GM18499 (cell line): ENCODE data around the gene PCED1B.

Experiments
- ATAC-seq: cut with Tn5 transposase; IDR thresholded peaks from one replicate; pipeline ENCODE4 v1.9.1; 2021; ENCODE audit warnings: moderate number of reproducible peaks; ENCODE audit not compliant: insufficient read depth, unreplicated experiment

Gene PCED1B

GRCh38 chr12:47085815-47086252, 6.4 kb downstream of the PCED1B start:
- ATAC-seq: no peak

DNA sequence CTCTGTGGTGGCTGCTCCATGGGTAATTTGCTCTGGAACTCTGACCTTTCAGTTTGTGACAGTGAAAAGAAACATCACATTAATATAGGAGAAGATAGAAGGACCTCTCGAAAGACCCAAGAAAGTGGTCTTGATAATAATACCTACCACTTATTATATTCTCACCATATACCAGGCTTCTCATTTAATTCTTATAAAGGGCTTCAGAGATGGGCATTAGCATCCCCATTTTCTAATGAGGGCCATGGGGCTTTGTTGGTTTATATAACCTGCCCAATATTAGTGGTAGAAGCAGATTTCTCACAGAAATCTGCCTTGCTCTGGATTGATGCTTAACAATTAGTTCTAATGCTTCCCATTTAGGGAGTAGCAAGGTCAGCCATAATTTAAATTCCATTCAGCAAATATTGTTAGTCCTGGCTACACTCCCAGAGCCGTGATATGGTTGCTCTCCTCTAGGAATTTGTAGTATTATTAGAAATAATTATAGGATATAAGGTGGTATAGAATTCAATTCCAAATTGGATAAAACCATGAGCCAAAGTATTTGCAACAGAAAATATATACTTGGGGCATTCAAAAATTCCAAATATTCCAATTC, 7.8 kb downstream of the PCED1B start:
- no peak for ATAC-seq

- no peak for ATAC-seq
These were observed 8.9 kb downstream of the PCED1B start for GRCh38 chr12:47088021-47088944.

DNA sequence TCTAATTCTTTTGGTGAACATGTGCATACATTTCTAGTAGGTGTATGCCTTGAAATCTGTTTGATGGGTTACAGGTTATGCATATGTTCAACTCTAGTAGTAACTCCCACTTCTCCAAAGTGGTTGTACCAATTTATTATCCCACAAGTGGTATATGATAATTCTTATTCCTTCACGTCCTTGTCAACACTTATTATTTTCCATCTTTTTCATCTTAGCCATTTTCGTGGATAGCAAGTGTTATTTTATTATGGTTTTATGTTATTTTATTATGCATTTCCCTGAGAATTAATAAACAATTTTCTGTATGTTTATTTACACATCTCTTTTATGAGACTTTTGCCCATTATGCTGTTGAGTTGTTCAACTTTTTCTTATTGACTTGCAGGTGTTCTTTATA, 11.6 kb downstream of the PCED1B start:
- no peak for ATAC-seq

GRCh38 chr12:47094804-47095203, 15.4 kb downstream of the PCED1B start:
- no peak for ATAC-seq

GRCh38 chr12:47095446-47096236, 16.2 kb downstream of the PCED1B start:
- ATAC-seq: no peak

DNA sequence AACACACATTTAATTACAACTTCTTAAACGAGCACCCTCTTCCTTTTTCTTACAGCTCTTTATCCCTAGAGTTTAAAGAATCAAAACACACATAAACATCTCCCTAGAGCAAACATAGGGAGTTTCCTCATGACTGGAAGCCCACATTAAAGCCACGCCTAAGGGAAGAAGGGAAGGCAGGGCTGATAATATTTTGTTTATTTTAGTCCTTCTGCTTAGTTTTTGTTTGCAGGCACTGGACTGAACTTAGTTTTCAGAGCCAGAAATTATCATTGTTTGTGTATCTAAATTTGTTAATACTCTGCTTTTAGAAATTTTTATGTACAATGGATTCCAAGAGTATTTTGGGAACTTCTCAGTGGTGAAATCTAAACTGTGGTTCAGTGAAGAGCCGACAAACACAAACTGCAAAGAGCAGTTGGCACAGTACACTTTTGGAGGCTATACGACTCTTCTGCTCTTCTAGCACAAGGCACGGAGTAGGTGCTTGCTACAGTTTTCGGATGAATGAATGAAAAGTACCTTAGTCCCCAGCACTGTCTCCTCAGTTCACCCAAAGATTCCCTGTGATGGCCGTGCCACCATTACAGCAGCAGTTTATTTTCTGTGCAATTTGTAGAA, 18.0 kb downstream of the PCED1B start:
- ATAC-seq: no peak

DNA sequence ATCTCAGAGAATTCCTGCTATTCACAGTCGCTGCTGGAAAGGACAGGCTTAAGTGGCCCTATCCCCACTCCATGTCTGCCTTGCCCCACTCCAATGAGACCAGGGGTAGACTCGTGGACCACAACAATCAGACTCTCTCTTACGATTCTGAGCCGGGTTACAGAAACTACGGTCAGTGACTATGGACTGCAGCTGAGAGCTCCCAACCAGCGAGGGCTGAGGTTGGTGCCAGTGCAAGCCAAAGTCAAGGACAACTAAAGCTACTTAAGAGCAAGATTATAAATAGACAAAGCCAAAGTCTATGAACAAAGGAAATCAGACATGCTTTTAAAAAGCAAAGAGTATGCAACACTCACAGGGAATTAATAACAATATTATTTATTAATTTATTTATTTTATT, 18.7 kb downstream of the PCED1B start:
- no peak for ATAC-seq

GRCh38 chr12:47099610-47100009, 20.2 kb downstream of the PCED1B start:
- no peak for ATAC-seq

GRCh38 chr12:47100160-47100559, 20.7 kb downstream of the PCED1B start:
- no peak for ATAC-seq

- ATAC-seq: no peak
These were observed 23.0 kb downstream of the PCED1B start for GRCh38 chr12:47102406-47102805.

DNA sequence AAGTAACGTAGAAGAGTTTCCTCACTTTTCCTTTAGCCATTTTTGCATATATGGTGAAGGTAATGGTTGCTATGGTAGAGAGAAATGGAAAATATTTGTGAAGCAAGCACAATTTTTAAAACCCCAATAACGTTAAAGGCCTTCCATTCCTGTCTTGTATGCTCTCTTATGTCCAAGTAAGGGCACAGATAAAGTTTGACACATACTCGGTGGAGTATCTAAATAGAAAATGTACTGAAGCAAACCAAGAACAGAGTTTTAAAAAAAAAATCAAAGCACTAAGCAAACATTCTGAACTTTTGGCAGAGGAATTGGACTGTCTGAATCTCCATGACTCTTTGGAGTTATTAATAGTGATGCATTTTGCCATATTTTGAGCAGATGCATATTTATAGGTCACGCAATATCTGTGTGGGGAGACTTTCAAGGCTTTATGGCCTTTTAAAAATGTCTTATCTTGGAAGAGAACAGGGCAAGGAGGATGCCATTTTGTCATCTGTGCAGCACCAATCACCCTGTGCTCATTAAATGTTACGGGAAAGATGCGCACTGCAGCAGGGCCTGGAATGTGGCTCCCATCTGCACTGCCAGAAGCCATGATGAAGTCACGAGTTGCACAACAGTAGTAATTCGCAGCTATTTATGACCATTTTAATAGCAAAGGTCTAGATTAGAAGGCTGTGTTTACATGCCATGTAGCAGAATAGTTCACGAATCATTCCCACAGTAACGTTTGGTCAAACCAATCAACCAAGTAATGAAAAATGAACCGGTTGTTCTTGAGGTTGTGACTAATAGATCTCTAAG, 23.6 kb downstream of the PCED1B start:
- no peak for ATAC-seq

DNA sequence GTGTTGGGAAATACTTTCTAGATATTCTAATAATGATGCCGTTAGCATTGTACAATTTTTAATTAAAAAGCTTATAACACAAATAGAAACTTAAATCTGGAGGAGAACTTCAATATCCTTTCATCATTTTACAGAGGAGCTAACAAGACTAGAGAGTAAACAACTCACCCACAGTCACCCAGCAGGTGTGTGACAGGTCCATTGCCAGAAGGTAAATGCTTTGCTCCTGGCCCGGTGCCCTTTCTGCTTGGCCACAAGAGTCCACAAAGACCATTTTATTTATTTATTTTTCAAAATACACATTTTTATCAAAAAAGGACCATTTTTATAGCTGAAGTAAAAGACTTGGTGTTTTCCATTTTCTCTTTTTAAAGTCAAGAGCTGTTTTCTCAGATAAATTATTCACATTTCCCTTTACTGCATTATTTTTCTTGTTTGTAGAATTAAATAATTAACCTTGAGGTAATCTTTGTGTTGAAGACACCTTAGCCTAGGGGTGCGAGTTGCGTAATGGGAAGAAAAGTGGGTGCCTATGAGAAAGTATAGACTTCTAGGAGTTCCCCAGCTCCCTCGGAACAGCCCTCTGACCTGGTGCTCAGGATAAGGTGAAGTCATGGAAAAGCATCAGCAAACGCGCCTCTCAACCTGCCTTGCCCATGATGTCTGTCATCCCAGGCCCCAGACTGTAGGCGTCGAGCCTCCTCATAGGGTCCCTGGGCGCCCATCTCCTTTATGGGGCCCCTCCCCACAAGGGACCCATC, 26.7 kb downstream of the PCED1B start:
- no peak for ATAC-seq

DNA sequence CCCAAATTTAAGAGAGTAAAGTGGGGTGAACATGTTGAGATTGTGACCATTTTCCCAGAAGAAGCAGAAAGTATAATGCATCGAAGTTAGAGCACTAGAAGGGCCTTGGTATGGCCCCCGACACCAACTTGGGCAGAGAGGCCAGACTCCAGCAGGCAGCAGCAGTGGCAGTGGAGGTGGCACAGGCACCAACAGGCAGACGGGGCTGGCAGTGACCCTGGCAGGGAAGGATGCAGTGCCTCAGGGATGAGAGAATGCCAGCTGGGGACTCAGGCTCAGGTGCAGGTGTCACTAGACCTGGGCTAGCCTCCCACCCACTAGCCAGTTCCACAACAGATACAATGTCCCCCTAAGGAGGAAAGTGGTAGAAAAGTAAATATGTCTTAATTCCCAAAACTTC, 28.0 kb downstream of the PCED1B start:
- no peak for ATAC-seq

DNA sequence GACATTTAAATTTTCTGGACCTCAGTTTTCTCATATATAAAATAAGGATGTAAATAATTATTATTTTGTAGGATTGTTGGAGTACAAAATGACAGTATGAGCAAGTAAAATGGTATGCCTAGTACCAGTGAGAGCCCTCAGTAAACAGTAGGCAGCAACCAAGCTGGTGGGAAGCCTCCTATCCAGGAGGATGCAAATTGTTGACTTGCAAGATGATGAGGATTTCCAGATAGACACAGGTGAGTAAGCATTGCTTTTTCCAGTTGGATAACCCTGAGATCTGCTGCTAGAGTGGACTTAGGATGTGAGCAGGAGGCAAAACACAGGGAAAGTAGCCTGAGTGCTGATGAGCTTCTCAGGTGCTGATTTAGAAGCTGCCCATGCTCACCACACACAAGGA, 28.5 kb downstream of the PCED1B start:
- ATAC-seq: no peak

- ATAC-seq: no peak
These were observed 30.7 kb downstream of the PCED1B start for GRCh38 chr12:47110011-47110541.

DNA sequence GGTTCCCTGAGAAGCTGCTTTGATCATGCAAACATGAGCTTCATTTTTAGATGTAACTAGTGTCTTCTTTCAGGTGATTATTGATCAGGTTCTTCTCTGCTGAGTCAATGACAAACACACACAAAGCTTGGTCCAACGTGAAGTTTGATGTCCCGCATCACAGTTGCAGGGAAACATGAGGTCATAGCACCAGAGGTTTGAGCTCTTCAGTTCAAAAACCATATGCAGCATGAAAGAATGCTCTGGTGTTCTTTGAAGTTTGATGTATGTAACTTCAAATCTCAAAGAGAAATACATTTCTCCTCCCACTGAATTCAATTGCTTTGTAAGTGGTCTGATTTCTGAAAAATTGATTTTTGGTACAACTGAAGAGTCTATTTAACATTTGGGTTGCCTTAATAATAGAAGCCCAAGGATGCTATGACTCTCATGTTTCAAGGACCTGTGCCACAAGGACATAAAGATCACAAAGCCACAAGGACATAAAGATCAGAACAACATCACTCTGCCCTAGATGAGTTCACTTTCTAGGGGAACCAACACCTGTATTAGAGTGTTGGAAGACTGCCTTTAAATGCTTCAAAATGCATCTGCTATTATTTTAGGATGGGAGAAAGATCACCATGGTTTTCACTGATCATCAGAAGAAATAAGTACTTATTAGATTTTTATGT, 31.4 kb downstream of the PCED1B start:
- no peak for ATAC-seq

DNA sequence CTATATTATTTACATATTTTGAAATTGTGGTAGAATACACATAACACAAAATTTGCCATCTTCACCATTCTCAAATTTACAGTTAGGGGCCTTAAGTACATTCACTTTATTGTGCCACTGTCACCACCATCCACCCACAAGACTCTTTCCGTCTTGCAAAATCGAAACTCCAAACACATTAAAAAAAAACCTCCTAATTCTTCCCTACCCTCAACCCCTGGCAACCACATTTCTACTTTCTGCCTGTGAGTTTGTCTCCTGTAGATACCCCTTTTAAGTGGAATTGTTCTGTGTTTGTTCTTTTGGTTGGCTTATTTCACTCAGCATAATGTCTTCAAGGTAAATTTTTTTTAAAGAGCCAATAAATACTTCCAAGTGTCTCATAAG, 32.0 kb downstream of the PCED1B start:
- no peak for ATAC-seq
